ENCODE data around the gene TMEFF1. TPM values are rescaled to one million over a fixed set of nuclear protein-coding genes. Genes with fewer than 3 reads are reported as not detected.
"Not testable (repeated sequence)": the region's sequence is repeated elsewhere in the genome, so short reads cannot be mapped to it uniquely, and the experiment has no call there.

TMEFF1 gene
- polyA plus RNA-seq (ENCODE audit: insufficient read length in 3 of 3), result 10 to 100 TPM in 1 of 3 donors, 1 to 10 TPM in 2; 5.5 to 10.3 (median 7.4) TPM
- long read RNA-seq, donor 1, transcript TMEFF1-201 (10 exons, 2,611 nt), result major isoform, 7 of 7 reads
- long read RNA-seq, donor 1, partial matches to known transcripts, result 0 of 7 reads
- long read RNA-seq, donor 1, other reads (novel, unspliced or antisense), result 0 of 7 reads
- long read RNA-seq, donor 2, transcript TMEFF1-201 (10 exons, 2,611 nt), result major isoform, 5 of 5 reads
- long read RNA-seq, donor 2, partial matches to known transcripts, result 0 of 5 reads
- long read RNA-seq, donor 2, other reads (novel, unspliced or antisense), result 0 of 5 reads
- long read RNA-seq, donor 3, transcript TMEFF1-201 (10 exons, 2,611 nt), result major isoform, 13 of 13 reads
- long read RNA-seq, donor 3, partial matches to known transcripts, result 0 of 13 reads
- long read RNA-seq, donor 3, other reads (novel, unspliced or antisense), result 0 of 13 reads
- long read RNA-seq, donor 4, transcript TMEFF1-201 (10 exons, 2,611 nt), result major isoform, 9 of 9 reads
- long read RNA-seq, donor 4, partial matches to known transcripts, result 0 of 9 reads
- long read RNA-seq, donor 4, other reads (novel, unspliced or antisense), result 0 of 9 reads
- long read RNA-seq, donor 5, result 0 reads
- long read RNA-seq, donor 6, transcript TMEFF1-201 (10 exons, 2,611 nt), result major isoform, 10 of 10 reads
- long read RNA-seq, donor 6, partial matches to known transcripts, result 0 of 10 reads
- long read RNA-seq, donor 6, other reads (novel, unspliced or antisense), result 0 of 10 reads
- long read RNA-seq, donor 7, transcript TMEFF1-201 (10 exons, 2,611 nt), result major isoform, 13 of 13 reads
- long read RNA-seq, donor 7, partial matches to known transcripts, result 0 of 13 reads
- long read RNA-seq, donor 7, other reads (novel, unspliced or antisense), result 0 of 13 reads
- long read RNA-seq, donor 8, transcript TMEFF1-201 (10 exons, 2,611 nt), result major isoform, 16 of 16 reads
- long read RNA-seq, donor 8, partial matches to known transcripts, result 0 of 16 reads
- long read RNA-seq, donor 8, other reads (novel, unspliced or antisense), result 0 of 16 reads
- long read RNA-seq, donor 9, transcript TMEFF1-201 (10 exons, 2,611 nt), result major isoform, 12 of 12 reads
- long read RNA-seq, donor 9, partial matches to known transcripts, result 0 of 12 reads
- long read RNA-seq, donor 9, other reads (novel, unspliced or antisense), result 0 of 12 reads
- long read RNA-seq, donor 10, transcript TMEFF1-201 (10 exons, 2,611 nt), result major isoform, 9 of 9 reads
- long read RNA-seq, donor 10, partial matches to known transcripts, result 0 of 9 reads
- long read RNA-seq, donor 10, other reads (novel, unspliced or antisense), result 0 of 9 reads
- long read RNA-seq, donor 11, transcript TMEFF1-201 (10 exons, 2,611 nt), result major isoform, 16 of 16 reads
- long read RNA-seq, donor 11, partial matches to known transcripts, result 0 of 16 reads
- long read RNA-seq, donor 11, other reads (novel, unspliced or antisense), result 0 of 16 reads
- long read RNA-seq, donor 12, partial matches to known transcripts, result 0 of 3 reads
- long read RNA-seq, donor 12, other reads (novel, unspliced or antisense), result 0 of 3 reads
- long read RNA-seq, donor 13, result 0 reads
- long read RNA-seq, donor 14, transcript TMEFF1-201 (10 exons, 2,611 nt), result major isoform, 6 of 6 reads
- long read RNA-seq, donor 14, partial matches to known transcripts, result 0 of 6 reads
- long read RNA-seq, donor 14, other reads (novel, unspliced or antisense), result 0 of 6 reads
- long read RNA-seq, donor 15, transcript TMEFF1-201 (10 exons, 2,611 nt), result major isoform, 8 of 8 reads
- long read RNA-seq, donor 15, partial matches to known transcripts, result 0 of 8 reads
- long read RNA-seq, donor 15, other reads (novel, unspliced or antisense), result 0 of 8 reads
- long read RNA-seq, donor 16, transcript TMEFF1-201 (10 exons, 2,611 nt), result major isoform, 34 of 34 reads
- long read RNA-seq, donor 16, partial matches to known transcripts, result 0 of 34 reads
- long read RNA-seq, donor 16, other reads (novel, unspliced or antisense), result 0 of 34 reads

GRCh38 chr9:100472788-100473275 lies at the start of gene TMEFF1:
Gene TMEFF1 (plus strand): TSS chr9:100473149. CDS start chr9:100473545, 396 bp downstream.
- DNase-seq (ENCODE audit: extremely low read depth in 1 of 11, low read depth in 9 of 11, low spot score in 4 of 11), result peak in 9 of 11 donors; percentile 38 to 74 (median 62)

DNA sequence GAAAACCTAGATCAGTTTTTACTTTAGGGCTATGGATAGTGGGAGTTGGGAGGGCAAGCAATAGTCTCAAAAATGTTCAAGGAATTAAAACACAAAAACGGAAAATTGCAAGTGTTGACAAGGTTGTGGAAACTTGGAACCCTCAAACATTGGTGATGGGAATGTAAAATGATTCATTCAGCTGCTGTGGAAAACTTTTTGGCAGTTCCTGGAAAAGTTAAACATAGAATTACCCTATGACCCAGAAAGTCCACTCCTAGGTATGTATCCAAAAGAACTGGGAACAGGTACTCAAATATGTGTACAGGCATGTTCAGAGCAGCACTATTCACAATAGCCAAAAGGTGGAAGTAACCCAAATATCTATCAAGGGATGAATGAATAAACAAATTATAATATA lies 47.2 kb upstream of the TMEFF1 start:
- DNase-seq (ENCODE audit: extremely low read depth in 1 of 11, low read depth in 9 of 11, low spot score in 4 of 11), result no peak

DNA sequence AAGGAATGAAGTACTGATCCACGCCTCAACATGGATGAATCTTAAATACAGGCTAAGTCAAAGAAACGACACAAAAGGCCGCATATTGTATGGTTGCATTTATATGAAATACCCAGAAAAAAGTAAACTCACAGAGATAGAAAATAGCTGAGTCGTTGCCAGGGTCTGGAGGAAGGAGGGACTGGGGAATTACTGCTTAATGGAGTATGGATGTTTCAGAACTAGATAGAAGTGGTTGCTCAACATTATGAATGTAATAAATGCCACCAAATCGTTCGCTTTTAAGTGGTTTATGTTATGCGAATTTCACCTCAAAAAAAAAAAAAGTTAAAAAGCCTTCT lies 46.8 kb upstream of the TMEFF1 start:
- no peak for DNase-seq (ENCODE audit: extremely low read depth in 1 of 11, low read depth in 9 of 11, low spot score in 4 of 11)

DNA sequence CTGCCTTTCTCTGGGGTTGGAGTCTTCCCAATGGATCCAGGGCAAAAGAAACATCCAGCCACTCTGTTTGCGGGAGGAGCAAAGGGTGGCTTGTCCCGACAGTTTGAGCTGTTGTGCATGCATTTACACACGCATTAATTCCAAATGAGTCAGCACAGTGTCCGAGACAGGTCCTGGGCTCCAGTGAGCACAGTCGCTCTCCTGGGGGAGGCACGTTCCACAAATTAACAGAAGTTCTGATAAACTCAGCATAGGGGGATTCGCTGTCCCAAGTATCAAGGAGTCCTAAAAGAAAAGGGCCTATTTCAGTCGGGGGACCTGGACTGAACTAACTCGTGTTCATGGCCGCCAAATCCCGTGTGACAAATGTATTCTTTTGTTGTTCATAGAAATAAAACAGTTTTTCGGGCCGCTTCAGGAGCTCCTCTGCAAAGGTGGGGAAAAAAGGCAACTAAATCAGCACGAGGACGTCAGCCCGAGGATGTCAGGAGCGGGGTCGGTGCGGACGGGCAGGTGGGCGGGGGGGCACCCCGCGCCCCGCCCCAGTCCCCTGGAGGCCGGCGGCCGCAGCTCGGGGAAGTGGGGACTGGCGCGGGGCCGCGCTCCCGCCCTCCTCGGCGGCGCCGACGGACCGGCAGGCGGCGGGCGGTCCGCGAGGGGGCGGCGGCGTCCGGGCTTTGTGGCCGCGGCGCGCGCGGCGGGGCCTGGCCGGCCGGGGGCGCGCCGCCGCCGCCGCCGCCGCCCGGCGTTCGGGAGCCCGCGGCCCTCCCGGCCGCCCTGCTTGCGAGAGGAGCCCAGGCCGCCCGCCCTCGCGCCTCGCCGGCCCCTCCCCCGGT lies 46.2 kb upstream of the TMEFF1 start, which contains the start of gene MSANTD3:
MSANTD3 (plus strand) TSS at position 614 of the 836 bp plus-strand sequence. CDS start 14,796 bp downstream, outside the sequence.
- peak in 9 of 11 donors; percentile 34 to 62 (median 55) for DNase-seq (ENCODE audit: extremely low read depth in 1 of 11, low read depth in 9 of 11, low spot score in 4 of 11)

- DNase-seq (ENCODE audit: extremely low read depth in 1 of 11, low read depth in 9 of 11, low spot score in 4 of 11), result peak in 8 of 11 donors; percentile 16 to 58 (median 46)
Observed at GRCh38 chr9:100427366-100428263, 45.3 kb upstream of the TMEFF1 start.

- no peak for DNase-seq (ENCODE audit: extremely low read depth in 1 of 11, low read depth in 9 of 11, low spot score in 4 of 11)
Observed at GRCh38 chr9:100428871-100429654, 43.9 kb upstream of the TMEFF1 start.

DNA sequence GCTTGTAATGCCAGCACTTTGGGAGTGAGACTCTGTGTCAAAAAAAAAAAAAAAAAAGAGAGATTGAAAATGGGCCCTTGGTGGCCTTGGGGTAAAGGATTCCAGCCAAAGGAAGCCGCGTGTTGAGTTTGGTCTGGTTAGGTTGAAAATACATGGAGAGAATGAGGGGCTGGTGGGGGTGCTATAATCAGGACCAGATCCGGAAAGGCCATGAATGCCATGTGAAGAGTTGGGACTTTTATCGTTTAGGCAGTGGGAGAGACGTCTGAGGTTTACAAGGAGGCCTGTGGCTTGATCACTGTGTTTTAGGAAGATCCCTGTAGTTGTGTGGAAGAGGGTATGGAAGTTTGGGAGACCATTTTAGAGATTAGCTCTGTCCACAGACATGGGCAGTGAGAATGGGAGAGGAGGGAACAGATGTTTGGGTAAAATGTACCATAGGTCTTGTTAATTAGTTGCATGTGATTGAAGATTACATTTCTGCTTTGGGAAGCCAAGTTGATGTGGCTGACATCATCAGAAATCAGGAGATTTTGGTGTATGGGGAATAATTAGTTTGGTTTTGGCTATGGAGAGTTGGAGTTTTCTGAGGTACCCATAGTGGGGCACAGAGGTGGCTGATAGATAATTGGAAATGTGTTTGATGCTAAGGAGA lies 42.5 kb upstream of the TMEFF1 start:
- DNase-seq (ENCODE audit: extremely low read depth in 1 of 11, low read depth in 9 of 11, low spot score in 4 of 11), result no peak

DNA sequence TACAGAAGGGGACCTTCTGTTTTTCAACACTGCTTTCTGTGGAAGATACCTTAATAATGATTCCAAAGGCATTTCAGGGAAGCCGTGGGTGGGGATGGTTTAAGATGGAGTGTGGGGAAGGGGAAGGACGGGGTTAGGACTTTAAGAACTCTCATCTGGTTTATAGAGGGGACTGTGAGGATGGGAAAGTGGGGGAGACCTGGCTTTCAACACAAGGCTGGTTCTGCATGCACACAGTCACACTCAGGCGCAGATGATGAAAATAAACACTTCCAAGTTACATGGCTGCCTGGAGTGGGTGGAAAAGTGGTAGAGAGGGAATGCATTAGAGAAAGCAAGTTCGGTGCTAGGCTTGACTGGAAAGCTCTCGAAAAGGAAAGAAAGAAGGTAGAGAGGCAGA lies 41.1 kb upstream of the TMEFF1 start:
- no peak for DNase-seq (ENCODE audit: extremely low read depth in 1 of 11, low read depth in 9 of 11, low spot score in 4 of 11)

DNA sequence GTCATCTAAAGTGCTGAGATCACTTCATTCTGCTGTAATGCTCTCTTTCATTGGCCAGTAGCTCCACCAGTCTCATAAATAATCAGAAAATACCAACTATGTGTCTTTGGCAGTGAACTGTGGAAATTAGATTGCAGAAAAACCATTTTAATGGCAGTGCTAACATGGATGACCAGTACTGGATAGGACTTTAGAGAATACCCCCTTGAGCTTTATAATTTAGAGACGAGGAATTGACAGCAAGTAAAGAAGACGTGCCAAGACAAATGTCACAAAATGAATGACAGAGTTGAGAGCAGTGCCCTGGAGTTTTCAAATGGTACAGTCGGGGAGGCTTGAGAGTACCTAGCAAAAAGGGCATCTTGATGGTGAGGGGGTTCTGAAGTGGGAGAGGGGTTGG lies 40.2 kb upstream of the TMEFF1 start:
- DNase-seq (ENCODE audit: extremely low read depth in 1 of 11, low read depth in 9 of 11, low spot score in 4 of 11), result no peak

DNA sequence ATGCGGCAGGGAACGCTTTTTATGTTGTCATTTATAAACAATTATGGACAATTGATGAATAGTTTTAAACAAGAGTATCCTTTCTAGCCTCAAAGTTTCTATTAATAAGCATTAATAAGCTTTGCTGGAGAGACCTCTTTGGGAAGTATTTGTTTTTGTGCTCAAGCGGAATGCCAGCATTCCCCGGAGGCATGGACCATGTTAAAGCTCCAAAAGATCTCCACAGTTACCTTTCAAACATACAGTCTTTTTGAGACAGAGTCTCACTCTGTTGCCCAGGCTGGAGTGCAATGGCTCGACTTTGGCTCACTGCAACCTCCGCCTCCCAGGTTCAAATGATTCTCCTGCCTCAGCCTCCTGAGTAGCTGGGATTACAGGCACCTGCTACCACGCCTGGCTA lies 36.4 kb upstream of the TMEFF1 start:
- no peak for DNase-seq (ENCODE audit: extremely low read depth in 1 of 11, low read depth in 9 of 11, low spot score in 4 of 11)

DNA sequence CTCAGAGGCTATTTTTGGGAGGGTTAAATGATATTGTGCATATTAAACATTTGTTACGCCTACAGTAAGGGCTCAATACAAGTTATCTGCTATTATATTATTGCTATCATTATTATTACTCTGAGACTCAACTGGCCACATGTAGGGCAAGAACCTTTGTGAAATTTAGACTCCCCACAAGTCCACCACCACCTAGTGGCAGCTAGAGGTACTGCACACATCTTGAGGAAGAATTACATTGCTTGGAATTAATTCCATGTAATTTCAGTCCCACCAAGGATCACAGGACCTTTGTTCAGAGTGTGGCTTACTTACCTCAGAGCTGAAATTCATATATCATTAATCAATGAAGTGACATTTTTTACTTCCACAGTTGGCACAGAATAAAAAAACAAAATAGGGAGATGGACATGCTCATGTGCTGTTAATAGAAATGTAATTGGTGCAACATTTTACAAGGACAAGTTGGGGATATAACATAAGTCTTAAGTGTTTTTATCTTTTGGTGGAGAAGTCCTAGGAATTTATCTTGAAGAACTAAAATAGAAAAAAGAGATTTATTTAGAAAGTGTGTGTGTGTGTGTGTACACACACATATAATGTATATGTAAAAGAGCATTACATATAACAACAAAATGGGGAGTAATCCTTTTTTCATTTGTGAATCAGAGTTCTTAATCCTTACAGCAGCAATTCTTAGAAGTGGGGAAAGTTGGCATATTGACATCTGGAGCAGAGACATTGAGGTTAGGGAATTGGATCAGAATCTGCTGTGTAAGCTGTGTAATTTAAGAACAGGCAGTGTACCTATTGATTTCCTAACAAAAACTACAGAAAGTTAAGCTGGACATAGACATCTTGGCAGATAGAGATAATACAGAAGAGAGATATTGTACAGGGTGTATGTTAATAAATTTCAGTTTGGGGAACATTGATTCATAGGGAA lies 34.8 kb upstream of the TMEFF1 start:
- DNase-seq (ENCODE audit: extremely low read depth in 1 of 11, low read depth in 9 of 11, low spot score in 4 of 11), result peak in 9 of 11 donors; percentile 40 to 69 (median 52)

GRCh38 chr9:100440071-100440470 lies 32.9 kb upstream of the TMEFF1 start:
- no peak for DNase-seq (ENCODE audit: extremely low read depth in 1 of 11, low read depth in 9 of 11, low spot score in 4 of 11)

DNA sequence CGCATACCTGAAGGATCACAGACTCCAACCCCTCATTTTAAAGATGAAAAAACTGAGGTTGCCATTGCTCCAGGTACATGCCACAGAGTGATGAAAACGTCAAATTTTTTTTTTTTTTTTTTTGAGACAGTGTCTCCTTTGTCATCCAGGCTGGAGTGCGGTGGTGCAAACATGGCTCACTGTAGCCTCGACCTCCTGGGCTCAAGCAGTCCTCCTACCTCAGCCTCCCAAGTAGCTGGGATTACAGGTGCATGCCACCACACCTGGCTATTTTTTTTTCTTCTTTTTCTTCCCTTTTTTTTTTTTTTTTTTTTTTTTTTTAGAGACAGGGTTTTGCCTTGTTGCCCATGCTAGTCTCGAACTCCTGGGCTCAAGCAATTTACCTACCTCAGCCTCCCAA lies 32.5 kb upstream of the TMEFF1 start:
- not testable (repeated sequence) for DNase-seq (ENCODE audit: extremely low read depth in 1 of 11, low read depth in 9 of 11, low spot score in 4 of 11)
